Middle frontal gyrus (tissue), 1 donor: Measurements from ENCODE around the gene CCDC167.

ENCODE experiments used
- DNase-seq: peaks from one replicate; pipeline ENCODE4 v3.0.0-alpha.2; 2015; ENCODE audit warnings: low spot score; ENCODE audit errors: extremely low spot score

CCDC167 gene

DNA sequence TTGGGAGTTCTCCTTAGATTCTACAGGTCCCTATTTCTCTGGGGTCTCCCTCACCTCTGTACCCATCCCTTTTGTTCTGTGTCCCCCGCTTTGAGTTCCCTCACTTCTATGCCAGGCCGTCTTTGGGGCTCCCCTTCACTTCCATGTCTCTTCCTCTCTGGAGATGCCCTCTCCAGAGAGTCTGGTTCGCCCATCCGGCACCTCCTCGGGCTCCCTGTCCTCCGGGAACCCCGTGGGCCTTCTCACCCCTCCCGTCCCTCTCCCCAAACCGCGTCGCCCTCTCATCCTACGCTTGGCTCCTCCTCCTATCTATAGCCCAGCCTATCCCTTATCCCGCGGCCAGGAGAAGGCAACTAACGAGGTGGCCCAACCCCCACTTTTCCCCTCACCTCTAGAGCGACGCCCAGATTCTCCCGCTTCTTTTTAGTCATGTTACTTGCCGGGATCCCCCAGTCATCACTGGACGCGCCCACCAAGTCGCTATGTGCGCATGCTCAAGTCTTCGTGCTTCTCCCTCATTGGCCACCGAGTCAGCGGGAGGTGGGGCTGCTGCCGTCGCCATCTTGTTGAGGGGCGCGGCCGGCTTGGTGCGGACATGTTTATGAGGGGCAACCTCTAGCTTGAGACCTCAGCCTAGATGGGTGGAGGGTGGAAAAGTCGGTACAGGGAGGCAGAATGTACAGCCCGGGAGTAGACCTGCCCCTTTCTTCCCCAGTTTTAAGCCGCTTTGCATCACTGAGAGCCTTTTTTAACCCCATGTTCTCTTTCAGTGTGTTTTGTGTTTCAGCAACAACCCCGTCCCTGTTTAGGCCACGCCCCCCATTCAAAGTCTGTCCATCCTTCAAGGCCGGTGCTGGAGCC is at the start of gene CCDC167:
Gene CCDC167 (minus strand): TSS at position 461 of the 861 bp plus-strand sequence. CDS start 30 bp downstream, at position 431.
- DNase-seq: peak; percentile 87

DNA sequence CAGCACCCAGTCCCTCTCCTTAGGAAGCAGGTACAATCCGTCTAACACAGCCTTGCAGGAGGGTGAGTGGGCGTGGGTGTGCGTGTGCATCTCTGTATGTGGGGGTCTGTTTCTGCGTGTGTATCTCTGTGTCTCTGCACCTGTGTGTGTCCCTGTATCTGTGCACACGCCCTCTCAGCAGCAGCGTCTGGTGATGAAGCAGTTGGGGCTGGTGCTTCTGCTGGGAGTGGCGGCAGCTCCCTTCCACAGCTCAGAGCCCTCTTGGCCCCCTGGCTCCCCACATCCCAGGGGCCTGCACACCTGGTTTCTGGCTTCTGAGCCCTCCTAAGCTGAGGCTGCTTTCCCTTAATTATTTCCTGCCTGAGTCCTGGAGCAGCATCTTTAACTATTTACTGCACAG is 49.5 kb upstream of the CCDC167 start:
- no peak for DNase-seq

DNA sequence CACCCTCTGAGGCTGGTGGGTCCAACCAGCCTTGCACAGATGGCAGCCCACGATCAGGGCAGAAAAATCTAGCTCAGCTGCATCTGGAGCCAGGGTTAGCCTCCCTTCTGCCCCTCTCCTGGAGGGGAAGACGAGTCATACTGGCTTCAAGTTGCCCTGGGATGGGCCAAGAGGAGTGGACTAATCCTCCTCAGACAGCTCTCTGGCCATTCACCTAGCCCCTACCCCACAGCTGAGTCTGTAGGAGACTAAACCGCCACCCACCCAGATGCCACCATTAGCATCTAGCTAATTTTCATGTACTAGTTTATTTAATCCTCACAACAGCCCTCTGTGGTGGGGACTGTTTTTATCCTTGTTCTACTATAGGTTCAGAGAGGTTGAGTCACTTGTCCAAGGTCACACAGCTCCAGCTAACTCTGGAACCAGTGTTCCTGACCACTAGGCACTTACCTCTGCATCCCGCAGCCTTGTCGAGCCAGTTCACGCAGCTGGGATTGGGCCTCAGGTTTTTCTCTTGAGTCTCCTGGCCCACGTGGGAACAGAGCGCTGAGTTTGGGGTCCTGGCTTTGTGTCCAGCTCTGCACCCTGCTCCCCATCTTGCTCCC is 48.5 kb upstream of the CCDC167 start:
- no peak for DNase-seq

DNA sequence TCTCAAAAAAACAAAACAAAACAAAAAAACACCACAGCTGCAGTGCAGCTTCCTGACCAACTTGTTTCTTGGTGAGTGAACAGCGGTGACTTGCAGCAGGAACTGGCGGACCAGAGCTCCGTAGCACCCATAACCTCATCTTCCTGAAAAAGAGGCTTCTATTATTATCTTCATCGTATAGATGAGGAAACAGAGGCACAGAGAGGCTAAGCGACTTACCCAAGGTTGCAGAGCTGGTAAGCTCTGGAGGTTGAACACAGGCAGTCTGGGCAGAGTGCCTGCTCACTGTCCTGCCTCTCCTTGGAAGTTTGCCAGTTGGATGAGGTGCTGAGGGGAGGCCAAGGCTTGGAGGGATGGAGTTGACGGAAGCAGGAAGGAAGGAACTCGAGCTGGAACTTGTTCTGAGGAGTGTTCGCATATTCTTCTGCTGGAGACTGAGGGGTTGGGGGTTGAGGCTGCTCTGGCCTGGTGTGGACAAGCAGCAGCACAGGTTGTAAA is 47.9 kb upstream of the CCDC167 start:
- DNase-seq: no peak

DNA sequence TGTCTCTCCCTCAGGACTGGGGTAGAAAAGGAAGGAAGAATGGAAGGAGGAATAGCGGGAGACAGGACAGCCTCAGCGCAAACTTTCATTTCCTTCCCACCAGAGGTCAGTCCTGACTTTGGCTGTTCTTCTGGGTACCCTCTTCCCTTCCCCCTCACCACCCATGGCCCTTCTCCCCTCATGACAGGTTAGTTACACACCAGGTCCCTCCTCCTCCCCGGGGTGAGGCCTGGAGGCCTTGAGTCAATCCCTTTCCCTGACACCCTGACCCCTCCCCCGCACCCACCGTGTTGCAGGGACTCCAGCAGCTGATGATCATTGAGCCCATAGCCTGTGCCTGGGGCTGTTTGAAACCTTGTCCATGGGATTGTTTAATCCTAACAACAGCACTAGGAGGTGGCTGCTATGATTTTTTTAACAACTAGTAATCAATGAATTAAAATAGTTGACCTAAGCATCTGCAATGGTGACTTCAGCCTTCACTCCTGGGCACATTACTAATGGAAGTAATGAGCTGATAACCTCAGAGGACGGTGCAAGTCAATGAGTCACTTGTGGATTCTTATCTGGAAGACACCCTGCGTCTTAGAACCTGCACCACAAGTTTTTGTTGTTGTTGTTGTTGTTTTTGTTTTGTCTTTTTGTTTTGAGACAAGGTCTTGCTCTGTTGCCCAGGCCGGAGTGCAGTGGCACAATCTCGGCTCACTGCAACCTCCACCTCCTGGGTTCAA is 46.6 kb upstream of the CCDC167 start:
- no peak for DNase-seq

DNA sequence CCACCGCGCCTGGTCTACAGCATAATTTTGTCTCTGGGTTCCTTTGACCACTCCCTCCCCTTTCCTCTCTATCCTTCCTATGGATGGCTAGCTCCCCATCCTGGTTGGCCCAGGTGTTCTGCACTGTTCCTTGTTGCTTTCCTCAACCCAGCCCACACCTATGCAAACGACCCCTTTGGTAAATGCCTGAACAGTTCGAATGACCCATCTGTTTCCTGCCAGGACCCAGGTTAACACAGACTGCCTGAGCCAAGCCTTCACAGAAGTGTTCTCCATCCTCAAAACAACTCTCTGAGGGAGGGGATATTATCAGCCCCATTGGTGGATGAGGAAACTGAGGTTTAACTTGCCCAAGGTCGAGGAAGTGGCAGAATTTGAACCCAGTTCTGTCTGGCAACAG is 44.8 kb upstream of the CCDC167 start:
- DNase-seq: no peak

DNA sequence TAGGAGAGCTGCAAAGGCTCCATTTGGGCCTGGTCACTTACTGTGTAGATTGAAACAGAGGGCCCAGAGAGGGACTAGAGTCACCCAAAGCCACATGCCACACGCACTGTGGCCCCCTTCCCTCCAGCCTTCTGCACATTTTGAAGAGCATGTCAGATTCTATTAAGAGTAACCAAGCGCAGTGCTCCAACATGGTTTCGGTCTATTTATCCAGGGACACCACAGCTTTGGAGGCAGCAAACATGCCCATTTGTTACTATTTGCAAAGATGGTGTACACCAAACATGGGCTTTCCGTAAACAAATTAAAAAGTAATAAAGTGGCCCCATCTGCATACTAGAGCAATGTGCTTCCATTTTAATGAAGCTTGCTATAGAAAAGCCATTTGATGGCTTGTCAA is 43.7 kb upstream of the CCDC167 start:
- no peak for DNase-seq

DNA sequence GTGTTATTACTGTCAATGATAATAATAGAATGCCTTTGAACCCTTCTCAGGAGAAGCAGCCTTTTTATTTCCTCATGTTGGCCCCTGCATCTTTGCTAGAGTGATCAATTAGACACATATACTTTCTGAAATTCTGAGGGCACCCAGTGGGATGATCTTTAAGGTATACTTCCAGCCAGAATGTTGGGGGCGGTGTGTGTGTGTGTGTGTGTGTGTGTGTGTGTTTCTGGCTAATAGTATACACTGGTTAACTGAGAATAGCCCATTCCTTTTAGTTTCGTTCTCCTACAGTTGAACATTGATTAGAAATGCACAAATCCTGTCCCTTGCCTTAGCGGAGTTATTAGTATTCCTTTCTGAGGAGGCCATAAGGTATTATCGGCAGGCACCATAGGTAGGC is 41.7 kb upstream of the CCDC167 start:
- DNase-seq: no peak

DNA sequence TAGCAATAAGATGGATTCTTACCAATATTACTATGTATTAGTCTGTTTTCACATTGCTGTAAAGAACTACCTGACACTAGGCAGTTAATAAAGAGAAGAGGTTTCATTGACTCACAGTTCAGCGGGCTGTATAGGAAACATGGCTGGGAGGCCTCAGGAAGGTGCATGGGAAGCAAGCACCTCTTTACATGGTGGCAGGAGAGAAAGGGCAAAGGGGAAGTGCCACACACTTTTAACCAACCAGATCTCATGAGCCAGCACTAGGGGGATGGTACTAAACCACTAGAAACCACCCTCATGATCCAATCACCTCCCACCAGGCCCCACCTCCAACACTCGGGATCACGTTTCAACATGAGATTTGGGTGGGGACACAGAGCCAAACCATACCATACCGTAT is 40.7 kb upstream of the CCDC167 start:
- no peak for DNase-seq

DNA sequence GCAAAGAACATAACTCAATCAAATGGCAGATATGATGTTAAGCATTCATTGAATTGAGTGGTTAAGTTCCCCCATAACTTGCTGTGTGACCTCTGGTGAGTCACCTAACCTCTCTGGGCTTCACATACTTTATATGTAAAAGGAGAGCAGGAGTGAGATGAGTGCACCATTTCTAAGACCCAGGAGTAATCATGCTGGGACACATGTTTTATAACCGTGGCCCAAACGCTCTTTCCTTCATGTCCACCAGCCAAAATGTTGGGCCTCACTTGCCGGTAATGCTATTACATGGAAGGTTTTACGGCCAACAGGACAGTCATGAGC is 40.3 kb upstream of the CCDC167 start:
- DNase-seq: no peak

DNA sequence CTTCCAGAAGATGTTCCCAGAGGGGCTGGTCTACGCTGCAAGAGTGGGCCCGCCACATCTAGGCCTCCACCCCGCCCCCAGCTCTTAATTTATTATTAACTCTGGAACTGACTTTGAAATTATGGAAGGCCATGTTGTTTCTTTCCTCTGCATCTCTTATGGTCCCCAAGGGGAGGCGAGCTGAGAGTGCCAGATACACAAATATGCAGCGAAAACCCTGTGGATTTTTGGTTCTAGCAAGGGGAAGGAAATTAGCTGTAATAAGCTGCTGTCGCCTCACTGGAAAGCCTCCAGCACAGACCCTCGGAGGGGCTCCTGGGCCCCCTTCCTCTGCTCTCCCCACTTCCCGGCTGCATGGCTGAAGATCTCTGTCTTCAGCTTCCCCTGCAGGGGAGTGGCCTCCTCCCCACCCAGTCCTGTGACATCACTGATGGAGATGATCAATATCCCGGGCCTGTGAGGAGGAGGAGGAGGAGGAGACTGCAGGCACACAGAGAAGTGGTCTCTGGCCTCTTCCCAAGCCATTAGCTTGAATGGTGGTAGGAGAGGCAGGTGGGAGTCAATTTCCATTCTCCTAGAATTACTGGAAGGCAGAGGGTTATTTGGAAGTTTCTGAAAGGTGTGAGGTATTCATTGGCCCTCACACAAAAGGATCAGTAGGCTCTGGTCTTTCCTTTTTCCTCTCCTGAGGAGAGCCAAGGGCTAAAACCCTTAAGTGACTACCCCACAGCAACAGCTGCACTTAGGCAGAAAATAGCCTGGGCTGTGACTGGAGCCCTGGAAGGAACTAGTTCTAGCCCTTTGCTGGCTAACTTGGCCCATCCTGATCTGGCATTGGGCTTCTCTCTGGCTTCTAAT is 39.7 kb upstream of the CCDC167 start:
- no peak for DNase-seq

DNA sequence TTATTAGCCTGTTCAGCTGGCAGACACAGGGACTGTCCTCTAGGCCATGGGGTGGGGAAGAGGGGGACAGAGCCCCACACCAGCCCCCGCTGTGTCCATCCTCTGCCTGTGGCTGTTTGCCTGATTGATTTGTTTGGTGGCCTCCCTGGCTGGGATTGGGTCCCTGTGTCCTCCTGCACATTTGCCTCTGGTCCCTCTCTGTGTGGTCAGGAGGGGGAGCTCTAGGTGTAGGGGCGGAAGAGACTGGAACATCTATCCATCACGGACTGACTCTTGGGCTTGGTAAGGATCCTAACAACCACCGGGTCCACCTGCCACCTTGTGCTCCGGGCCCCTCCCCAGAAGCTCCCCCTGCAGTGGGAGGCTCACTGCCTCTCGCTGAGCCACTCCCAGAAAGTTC is 38.4 kb upstream of the CCDC167 start:
- DNase-seq: no peak

DNA sequence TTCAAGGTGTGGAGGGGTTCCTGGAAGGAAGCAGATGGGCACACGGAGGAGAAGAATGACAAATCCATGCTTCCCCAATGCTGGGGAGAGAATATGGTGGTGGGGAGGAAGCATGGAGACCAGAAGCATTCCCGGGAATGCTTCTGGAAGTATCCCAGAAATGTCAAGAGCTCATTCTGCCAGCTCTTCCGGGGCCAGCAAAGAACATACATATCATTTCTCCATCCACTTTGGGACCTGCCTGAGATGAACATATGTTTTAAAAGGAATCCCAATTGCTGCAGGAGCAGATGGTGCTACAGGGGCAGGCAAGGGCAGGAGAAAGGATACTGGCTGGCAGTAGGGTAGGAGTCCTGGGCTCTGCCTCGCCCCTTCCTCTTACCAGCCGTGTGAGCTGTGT is 37.9 kb upstream of the CCDC167 start:
- no peak for DNase-seq

DNA sequence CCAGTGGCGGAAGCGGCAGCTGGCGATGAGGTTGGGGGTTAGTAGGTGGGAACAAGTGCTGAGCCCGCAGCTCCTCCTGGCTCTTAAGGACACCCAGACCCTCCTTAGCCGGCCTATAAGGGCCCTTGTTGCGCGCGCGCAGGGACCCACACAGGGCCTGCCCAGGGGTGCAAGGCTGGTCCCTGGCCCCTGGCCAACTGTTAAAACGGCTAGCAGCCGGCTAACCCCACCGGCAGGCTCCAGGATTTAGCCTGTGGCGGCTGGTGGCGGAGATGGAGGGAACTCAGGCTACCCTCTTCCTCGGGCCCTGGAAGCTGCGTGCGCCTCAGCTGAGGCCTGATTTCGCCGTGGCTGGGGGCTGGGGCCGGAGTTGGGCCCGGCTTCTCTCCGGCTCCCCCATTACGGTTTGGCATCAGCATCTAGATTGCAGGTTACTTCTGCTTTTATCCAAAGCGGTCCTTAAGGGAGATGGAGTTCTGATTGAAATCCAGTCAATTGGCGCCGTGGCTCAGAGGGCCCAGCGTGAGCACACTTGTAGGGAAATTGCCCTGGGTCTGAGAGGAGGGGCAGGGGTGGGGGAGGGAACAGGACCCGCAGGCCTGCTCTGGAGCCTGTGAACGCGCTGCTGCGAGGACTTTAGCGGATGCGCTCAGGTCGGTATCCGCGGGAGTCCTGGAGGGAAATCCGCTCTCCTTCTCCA is 36.9 kb upstream of the CCDC167 start:
- no peak for DNase-seq

DNA sequence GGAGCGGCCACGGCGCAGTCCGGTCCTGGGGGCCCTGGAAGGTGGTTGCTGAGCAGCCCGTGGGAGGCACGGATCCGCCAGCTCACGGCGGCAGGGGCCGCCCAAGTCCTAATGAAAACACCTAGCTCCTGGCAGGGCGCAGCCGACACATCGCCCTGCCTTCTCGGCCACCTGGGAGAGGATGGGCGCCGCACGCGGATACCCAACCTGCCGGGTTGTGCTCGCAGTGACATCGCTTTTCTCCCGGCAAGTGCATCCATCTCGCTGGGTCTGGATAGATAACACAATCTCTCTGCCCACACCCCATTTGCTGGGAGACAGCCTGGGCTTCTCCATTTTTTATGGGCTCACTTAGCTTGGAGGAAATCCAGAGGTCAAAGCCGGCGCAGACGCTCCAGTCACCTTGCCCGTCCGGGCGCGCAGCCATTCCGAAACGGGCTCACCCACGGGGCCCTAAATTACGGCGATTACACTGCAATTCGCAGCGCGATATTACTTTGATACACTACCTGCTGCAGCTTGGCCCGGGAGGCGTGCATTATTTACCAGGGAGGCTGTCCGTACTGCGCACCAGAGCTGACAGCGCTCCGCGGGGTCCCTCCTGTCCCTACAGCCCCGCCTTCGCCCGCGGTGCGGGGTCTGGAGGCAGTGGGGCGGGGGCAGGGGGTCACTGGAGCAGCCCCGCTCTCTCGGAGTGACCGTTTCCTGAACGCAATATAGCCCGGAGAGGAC is 36.2 kb upstream of the CCDC167 start:
- no peak for DNase-seq

DNA sequence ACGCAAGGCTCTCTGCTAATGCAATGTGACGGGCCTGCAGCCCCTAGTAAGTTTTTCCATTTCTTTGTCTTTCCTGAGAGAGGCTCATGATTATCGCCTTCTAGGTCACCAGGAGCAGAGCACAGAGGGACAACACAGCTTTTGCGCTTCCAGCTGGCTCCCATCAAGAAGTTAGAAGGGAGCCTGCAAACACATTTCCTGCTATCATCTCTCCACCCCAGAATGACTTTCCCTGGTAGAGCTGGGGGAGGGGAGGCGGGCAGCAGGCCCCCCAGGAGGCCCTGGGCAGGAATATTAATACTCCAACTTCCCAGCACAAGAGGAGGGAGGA is 35.7 kb upstream of the CCDC167 start:
- DNase-seq: no peak

DNA sequence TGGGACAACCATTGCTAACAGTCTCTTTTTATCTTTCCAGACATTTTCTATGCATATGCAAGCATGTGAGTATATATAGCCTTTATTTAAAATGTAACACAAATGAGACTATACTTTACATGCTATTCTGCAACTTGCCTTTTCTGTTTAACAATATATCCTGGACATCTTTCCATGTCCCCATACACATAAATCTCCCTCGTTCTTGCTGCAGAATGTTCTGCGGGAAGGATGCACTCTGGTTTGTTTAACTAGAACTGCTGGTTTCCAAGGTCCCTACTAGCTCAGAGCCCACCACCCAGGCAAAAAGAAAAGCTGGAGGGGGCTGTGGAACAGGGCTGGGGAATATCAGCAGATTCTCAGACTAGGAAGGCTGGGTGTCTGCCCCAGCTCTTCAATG is 35.2 kb upstream of the CCDC167 start:
- no peak for DNase-seq

DNA sequence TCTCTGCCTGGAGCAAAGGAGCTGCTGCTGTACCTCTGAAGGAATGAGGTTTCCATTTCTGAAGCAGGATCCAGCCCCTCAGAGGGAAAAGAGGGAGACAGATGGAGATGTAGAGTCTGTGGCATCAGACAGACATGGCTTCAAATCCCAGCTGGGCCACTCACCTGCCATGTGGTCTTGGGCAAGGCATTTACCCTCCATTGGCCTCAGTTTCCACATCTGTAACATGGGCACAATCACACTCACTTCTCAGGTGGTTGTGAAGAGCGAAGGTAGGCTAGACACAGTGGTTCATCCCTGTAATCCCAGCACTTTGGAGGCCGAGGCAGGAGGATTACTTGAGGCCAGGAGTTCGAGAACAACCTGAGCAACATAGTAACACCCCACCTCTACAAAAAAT is 32.4 kb upstream of the CCDC167 start:
- DNase-seq: no peak

DNA sequence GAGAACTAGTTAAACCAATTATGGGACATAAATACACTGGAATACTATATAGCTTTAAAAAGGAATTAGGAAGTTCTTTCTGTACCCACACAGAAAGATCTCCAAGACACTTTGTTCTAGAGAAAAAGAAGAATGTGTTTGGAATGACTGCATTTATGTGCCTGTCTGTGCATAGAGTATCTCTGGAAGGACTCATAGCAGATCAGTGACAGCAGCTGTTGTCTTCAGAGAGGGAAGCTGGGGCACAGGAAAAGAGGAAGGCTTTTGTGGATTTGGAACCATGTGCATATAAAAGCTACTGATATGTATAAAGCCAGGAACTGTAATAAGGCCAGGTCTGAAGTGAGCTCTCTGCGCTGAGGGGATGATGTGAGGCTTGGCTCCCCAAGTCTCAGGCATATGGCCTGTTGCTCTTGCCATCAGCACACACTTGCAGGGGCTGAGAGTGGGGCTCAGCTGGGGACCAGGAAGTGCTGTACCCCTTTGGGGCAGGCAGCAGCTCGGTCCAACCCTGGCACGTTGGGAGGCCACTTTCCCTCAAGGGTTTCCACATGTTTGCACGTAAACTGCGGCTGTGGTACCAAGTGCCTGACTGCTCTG is 31.8 kb upstream of the CCDC167 start:
- no peak for DNase-seq

DNA sequence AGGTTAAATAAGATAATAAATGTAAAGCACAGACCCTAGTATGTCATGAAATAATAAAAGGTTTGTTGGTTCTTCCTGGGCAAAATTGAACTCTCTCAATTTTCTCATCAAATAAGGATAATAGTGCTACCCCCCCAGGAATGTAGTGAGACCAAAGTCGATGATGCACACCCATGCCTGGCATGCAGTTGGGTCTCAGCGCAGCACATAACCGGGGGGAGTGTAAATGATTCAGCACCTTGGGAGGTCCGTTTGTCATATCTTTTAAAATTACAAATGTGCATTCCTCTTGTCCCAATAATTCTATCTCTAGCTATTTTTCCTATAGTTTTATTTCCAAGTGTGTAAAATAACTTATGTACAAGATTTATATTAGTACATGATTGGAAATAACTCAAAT is 31.3 kb upstream of the CCDC167 start:
- DNase-seq: no peak
